Inflammatory macrophage treated with lipopolysaccharide for 4 hours (primary cell): ENCODE results near the gene PRICKLE1.

ENCODE experiments used
- DNase-seq: peaks from one replicate; pipeline ENCODE4 v3.0.0-alpha.2; 2020

Gene PRICKLE1

GRCh38 chr12:42589465-42590329, at the start of gene PRICKLE1:
Gene PRICKLE1 (minus strand): TSS chr12:42589746. CDS start chr12:42472516, 117,230 bp downstream.
- peak; percentile 51 for DNase-seq

GRCh38 chr12:42638697-42639096, 49.2 kb upstream of the PRICKLE1 start:
- DNase-seq = no peak

- DNase-seq = no peak
Measured at GRCh38 chr12:42638011-42638410, 48.5 kb upstream of the PRICKLE1 start.

- no peak for DNase-seq
Measured at GRCh38 chr12:42636993-42637392, 47.4 kb upstream of the PRICKLE1 start.

GRCh38 chr12:42633594-42633993, 44.0 kb upstream of the PRICKLE1 start:
- no peak for DNase-seq

- peak; percentile 60 for DNase-seq
Measured at GRCh38 chr12:42631513-42631912, 42.0 kb upstream of the PRICKLE1 start.

GRCh38 chr12:42630314-42630713, 40.8 kb upstream of the PRICKLE1 start:
- DNase-seq = no peak

GRCh38 chr12:42627151-42627550, 37.6 kb upstream of the PRICKLE1 start:
- no peak for DNase-seq

- DNase-seq = no peak
Measured at GRCh38 chr12:42625611-42626010, 36.1 kb upstream of the PRICKLE1 start.

- no peak for DNase-seq
Measured at GRCh38 chr12:42617622-42618021, 28.1 kb upstream of the PRICKLE1 start.

- DNase-seq = no peak
Measured at GRCh38 chr12:42615006-42615405, 25.5 kb upstream of the PRICKLE1 start.

GRCh38 chr12:42612231-42612613, 22.7 kb upstream of the PRICKLE1 start:
- DNase-seq = no peak

- DNase-seq = no peak
Measured at GRCh38 chr12:42611571-42612230, 22.2 kb upstream of the PRICKLE1 start.

- DNase-seq = no peak
Measured at GRCh38 chr12:42609605-42610004, 20.1 kb upstream of the PRICKLE1 start.

GRCh38 chr12:42608196-42608825, 18.8 kb upstream of the PRICKLE1 start:
- DNase-seq = no peak

GRCh38 chr12:42607584-42608058, 18.1 kb upstream of the PRICKLE1 start:
- no peak for DNase-seq

GRCh38 chr12:42606471-42606870, 16.9 kb upstream of the PRICKLE1 start:
- DNase-seq = no peak

GRCh38 chr12:42605685-42606084, 16.1 kb upstream of the PRICKLE1 start:
- DNase-seq = no peak

- no peak for DNase-seq
Measured at GRCh38 chr12:42603246-42603990, 13.9 kb upstream of the PRICKLE1 start.

- DNase-seq = no peak
Measured at GRCh38 chr12:42593874-42594273, 4.3 kb upstream of the PRICKLE1 start.

- DNase-seq = no peak
Measured at GRCh38 chr12:42590330-42590934, 886 bp upstream of the PRICKLE1 start.
